ENCODE measurements around the gene FAM47E. TPM values are rescaled to one million over a fixed set of nuclear protein-coding genes. Genes with fewer than 3 reads are reported as not detected.

The FAM47E gene
- total and polyA plus RNA-seq, 2 donors (not counting 3 experiments of a cell fraction or from before 2014, with no cell fraction given) = 0.11 TPM; not detected in 1

DNA sequence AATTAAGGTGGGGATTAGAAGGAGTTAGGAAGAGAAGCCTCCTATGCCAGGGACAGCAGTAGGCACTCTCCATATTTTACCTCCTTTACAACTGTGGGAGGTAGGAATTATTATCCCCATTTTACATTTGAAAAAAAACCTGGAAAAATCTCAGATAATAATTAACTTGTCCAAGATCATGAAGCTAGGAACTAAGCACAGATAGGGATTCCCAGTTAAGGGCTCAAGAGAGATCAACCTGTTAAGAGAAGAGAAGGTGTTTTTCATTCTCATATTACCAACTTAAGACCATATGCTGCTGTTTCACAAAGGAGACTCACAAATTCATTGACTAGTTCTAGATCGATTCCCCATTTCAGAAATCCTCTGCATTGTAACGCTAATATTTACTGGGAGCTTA lies 16.1 kb upstream of the FAM47E start:
- H3K79me2 ChIP-seq (ENCODE audit: control insufficient read depth, insufficient read depth, low read length) = no peaks in the 10 kb centered on the region
- DNase-seq (ENCODE audit: low read depth, low spot score) (no peak), FAIRE-seq (no peak)
- H4K20me1 ChIP-seq (replicated peaks; ENCODE audit: control insufficient read depth, extremely low read depth, insufficient read depth, low read length) = no peaks in the 10 kb centered on the region
- intact Hi-C loops (cut with micrococcal nuclease) = no loop called here
- H3K27me3 ChIP-seq (ENCODE audit: control insufficient read depth in 2 of 2, insufficient read depth in 2 of 2, low read length in 2 of 2) = peaks cover 6 to 23% of the 10 kb centered on the region in 2 experiments
- no peaks in the 10 kb centered on the region for H3K9me1 ChIP-seq (replicated peaks; ENCODE audit: control insufficient read depth, extremely low read depth, insufficient read depth, low read length)
- ChIA-PET CTCF (interaction anchor here (1.4 kb wide), 1 partner anchor 56 kb away, joined by 4 read pairs; no protein-coding TSS in a partner anchor), POLR2A (no interaction called here)
- H3K4me2 ChIP-seq (ENCODE audit: insufficient read depth, low read length) = no peak overlapping the region
- BruUV-seq (replicated peaks) = no TSS peak
- dilution Hi-C loops (cut with MboI; ENCODE audit: extremely low pct_ligation_motif_present, low sequenced_read_pairs) = no loop called here
- no peak overlapping the region for H2AFZ ChIP-seq (ENCODE audit: low read depth, low read length)
- no peak overlapping the region for H3K9ac ChIP-seq (replicated peaks; ENCODE audit: extremely low read depth, insufficient read depth, low read length)
- H3K36me3 ChIP-seq (ENCODE audit: control insufficient read depth in 2 of 2, extremely low read depth in 1 of 2, insufficient read depth in 2 of 2, low read length in 2 of 2) = no peaks in the 10 kb centered on the region
- no peak overlapping the region for H3K27ac ChIP-seq (ENCODE audit: insufficient read depth, low read depth, low read length)
- H3K4me3 ChIP-seq (replicated peaks in 1 of 3; ENCODE audit: insufficient read depth in 1 of 3, low read depth in 1 of 3, low read length in 3 of 3) = no peak overlapping the region
- TF ChIP-seq JUN (IDR thresholded peaks at IDR 0.05; ENCODE audit: borderline replicate concordance, insufficient read depth, insufficient read length, low read depth) (no peak), EZH2 (IDR thresholded peaks at IDR 0.05; ENCODE audit: borderline replicate concordance, low read depth, low read length, severe bottlenecking) (no peak), POLR2AphosphoS5 (IDR thresholded peaks at IDR 0.05; ENCODE audit: insufficient read depth, low read depth, low read length) (no peak), FOS (IDR thresholded peaks at IDR 0.05; ENCODE audit: borderline replicate concordance, insufficient read depth, low read length) (no peak), MYC (IDR thresholded peaks at IDR 0.05; ENCODE audit: low read depth, low read length) (no peak)
- no peaks in the 10 kb centered on the region for H3K4me1 ChIP-seq (ENCODE audit: control insufficient read depth, extremely low read depth, insufficient read depth, low read length)
- no peaks in the 10 kb centered on the region for H3K9me3 ChIP-seq (replicated peaks; ENCODE audit: control insufficient read depth, insufficient read depth, low read length)

GRCh38 chr4:76235915-76236314 lies 15.6 kb upstream of the FAM47E start:
- no peaks in the 10 kb centered on the region for H3K36me3 ChIP-seq (ENCODE audit: control insufficient read depth in 2 of 2, extremely low read depth in 1 of 2, insufficient read depth in 2 of 2, low read length in 2 of 2)
- no TSS peak for BruUV-seq (replicated peaks)
- TF ChIP-seq JUN (IDR thresholded peaks at IDR 0.05; ENCODE audit: borderline replicate concordance, insufficient read depth, insufficient read length, low read depth) (no peak), EZH2 (IDR thresholded peaks at IDR 0.05; ENCODE audit: borderline replicate concordance, low read depth, low read length, severe bottlenecking) (no peak), FOS (IDR thresholded peaks at IDR 0.05; ENCODE audit: borderline replicate concordance, insufficient read depth, low read length) (no peak), GATA2 (IDR thresholded peaks at IDR 0.05; ENCODE audit: insufficient read depth, insufficient read length, low read depth, low read length) (no peak), POLR2A (IDR thresholded peaks at IDR 0.05; ENCODE audit: low read depth, low read length) (no peak), MYC (IDR thresholded peaks at IDR 0.05; ENCODE audit: low read depth, low read length) (no peak), POLR2AphosphoS5 (IDR thresholded peaks at IDR 0.05; ENCODE audit: insufficient read depth, low read depth, low read length) (no peak)
- TF ChIP-seq, protein P1, sequence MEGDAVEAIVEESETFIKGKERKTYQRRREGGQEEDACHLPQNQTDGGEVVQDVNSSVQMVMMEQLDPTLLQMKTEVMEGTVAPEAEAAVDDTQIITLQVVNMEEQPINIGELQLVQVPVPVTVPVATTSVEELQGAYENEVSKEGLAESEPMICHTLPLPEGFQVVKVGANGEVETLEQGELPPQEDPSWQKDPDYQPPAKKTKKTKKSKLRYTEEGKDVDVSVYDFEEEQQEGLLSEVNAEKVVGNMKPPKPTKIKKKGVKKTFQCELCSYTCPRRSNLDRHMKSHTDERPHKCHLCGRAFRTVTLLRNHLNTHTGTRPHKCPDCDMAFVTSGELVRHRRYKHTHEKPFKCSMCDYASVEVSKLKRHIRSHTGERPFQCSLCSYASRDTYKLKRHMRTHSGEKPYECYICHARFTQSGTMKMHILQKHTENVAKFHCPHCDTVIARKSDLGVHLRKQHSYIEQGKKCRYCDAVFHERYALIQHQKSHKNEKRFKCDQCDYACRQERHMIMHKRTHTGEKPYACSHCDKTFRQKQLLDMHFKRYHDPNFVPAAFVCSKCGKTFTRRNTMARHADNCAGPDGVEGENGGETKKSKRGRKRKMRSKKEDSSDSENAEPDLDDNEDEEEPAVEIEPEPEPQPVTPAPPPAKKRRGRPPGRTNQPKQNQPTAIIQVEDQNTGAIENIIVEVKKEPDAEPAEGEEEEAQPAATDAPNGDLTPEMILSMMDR (IDR thresholded peaks at IDR 0.05; ENCODE audit: extremely low read depth in 1 of 2, insufficient read depth in 1 of 2, low read depth in 1 of 2, low read length in 2 of 2) = no peak
- TF ChIP-seq, protein P2, sequence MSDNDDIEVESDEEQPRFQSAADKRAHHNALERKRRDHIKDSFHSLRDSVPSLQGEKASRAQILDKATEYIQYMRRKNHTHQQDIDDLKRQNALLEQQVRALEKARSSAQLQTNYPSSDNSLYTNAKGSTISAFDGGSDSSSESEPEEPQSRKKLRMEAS (IDR thresholded peaks at IDR 0.05; ENCODE audit: insufficient read depth, insufficient read length) = no peak
- H3K27me3 ChIP-seq (ENCODE audit: control insufficient read depth in 2 of 2, insufficient read depth in 2 of 2, low read length in 2 of 2) = peaks cover 5 to 28% of the 10 kb centered on the region in 2 experiments
- no peak overlapping the region for H3K27ac ChIP-seq (ENCODE audit: insufficient read depth, low read depth, low read length)
- no peak overlapping the region for H3K9ac ChIP-seq (replicated peaks; ENCODE audit: extremely low read depth, insufficient read depth, low read length)
- no peaks in the 10 kb centered on the region for H3K4me1 ChIP-seq (ENCODE audit: control insufficient read depth, extremely low read depth, insufficient read depth, low read length)
- no peaks in the 10 kb centered on the region for H3K9me3 ChIP-seq (replicated peaks; ENCODE audit: control insufficient read depth, insufficient read depth, low read length)
- FAIRE-seq (no peak), DNase-seq (ENCODE audit: low read depth, low spot score) (no peak)
- intact Hi-C loops (cut with micrococcal nuclease) = no loop called here
- no peaks in the 10 kb centered on the region for H4K20me1 ChIP-seq (replicated peaks; ENCODE audit: control insufficient read depth, extremely low read depth, insufficient read depth, low read length)
- H3K79me2 ChIP-seq (ENCODE audit: control insufficient read depth, insufficient read depth, low read length) = no peaks in the 10 kb centered on the region
- ChIA-PET CTCF (interaction anchor here (1.4 kb wide), 1 partner anchor 56 kb away, joined by 4 read pairs; no protein-coding TSS in a partner anchor), POLR2A (no interaction called here)
- H3K9me1 ChIP-seq (replicated peaks; ENCODE audit: control insufficient read depth, extremely low read depth, insufficient read depth, low read length) = no peaks in the 10 kb centered on the region
- no peak overlapping the region for H2AFZ ChIP-seq (ENCODE audit: low read depth, low read length)
- H3K4me2 ChIP-seq (ENCODE audit: insufficient read depth, low read length) = no peak overlapping the region
- dilution Hi-C loops (cut with MboI; ENCODE audit: extremely low pct_ligation_motif_present, low sequenced_read_pairs) = no loop called here
- no peak overlapping the region for H3K4me3 ChIP-seq (replicated peaks in 1 of 3; ENCODE audit: insufficient read depth in 1 of 3, low read depth in 1 of 3, low read length in 3 of 3)

Measured in endothelial cell of umbilical vein (primary cell).